ENCODE data around the gene SNTB2. TPM values are rescaled to one million over a fixed set of nuclear protein-coding genes. Genes with fewer than 3 reads are reported as not detected.
A peak's percentile ranks its signal among the peaks of the same experiment; 100 is the strongest.

SNTB2 gene
- total and polyA plus RNA-seq, 2 of the 13 experiments (the other 11 are each of a cell fraction or from before 2014, with no cell fraction given) = 11.5 to 19.2 TPM

GRCh38 chr16:69186642-69187445 lies at the start of gene SNTB2 (continued):
- TF ChIP-seq PLSCR1 (CRISPR knock-in tag; IDR thresholded peaks at IDR 0.05; ENCODE audit: borderline replicate concordance) (0 out of 2 replicates have a peak, but pooled peaks have one; percentile 50), ZNF230 (CRISPR knock-in tag; IDR thresholded peaks at IDR 0.05) (peak; percentile 82), KLF11 (CRISPR knock-in tag; IDR thresholded peaks at IDR 0.05) (peak; percentile 62; the same call in 1 of the 2 replicates), GATAD2A (CRISPR knock-in tag; IDR thresholded peaks at IDR 0.05) (peak; percentile 34; the same call in 1 of the 2 replicates), ZNF737 (CRISPR knock-in tag; IDR thresholded peaks at IDR 0.05; ENCODE audit: borderline replicate concordance) (no peak), ZNF652 (CRISPR knock-in tag; IDR thresholded peaks at IDR 0.05; ENCODE audit: borderline replicate concordance, low read depth) (peak; percentile 6; the same call in 1 of the 2 replicates), ZNF121 (CRISPR knock-in tag; IDR thresholded peaks at IDR 0.05) (0 out of 2 replicates have a peak, but pooled peaks have one; percentile 33), SP4 (CRISPR knock-in tag; IDR thresholded peaks at IDR 0.05) (peak; percentile 97), IKZF5 (CRISPR knock-in tag; IDR thresholded peaks at IDR 0.05) (peak; percentile 91), RFXAP (CRISPR knock-in tag; IDR thresholded peaks at IDR 0.05; ENCODE audit: borderline replicate concordance) (no peak; the same call in 1 of the 2 replicates), ZNF256 (CRISPR knock-in tag; conservative IDR thresholded peaks at IDR 0.05) (no peak; the same call in 1 of the 2 replicates), NFRKB (IDR thresholded peaks at IDR 0.05) (no peak), ETV5 (CRISPR knock-in tag; IDR thresholded peaks at IDR 0.05; ENCODE audit: borderline replicate concordance) (peak; percentile 96), ZNF124 (CRISPR knock-in tag; IDR thresholded peaks at IDR 0.05) (peak; percentile 71; the same call in 1 of the 2 replicates), ZNF329 (CRISPR knock-in tag; IDR thresholded peaks at IDR 0.05; ENCODE audit: low read depth) (peak; percentile 72; the same call in 1 of the 2 replicates), ZNF33A (CRISPR knock-in tag; IDR thresholded peaks at IDR 0.05; ENCODE audit: borderline replicate concordance) (no peak), THRA (CRISPR knock-in tag; IDR thresholded peaks at IDR 0.05; ENCODE audit: borderline replicate concordance) (peak; percentile 63; the same call in 1 of the 2 replicates), IRF1 (CRISPR knock-in tag; IDR thresholded peaks at IDR 0.05; ENCODE audit: low read depth) (no peak), ATF3 (CRISPR knock-in tag; IDR thresholded peaks at IDR 0.05) (peak; percentile 52; the same call in 1 of the 2 replicates), ZNF260 (CRISPR knock-in tag; IDR thresholded peaks at IDR 0.05; ENCODE audit: borderline replicate concordance, low read depth) (0 out of 2 replicates have a peak, but pooled peaks have one; percentile 65), SMYD3 (CRISPR knock-in tag; IDR thresholded peaks at IDR 0.05) (0 out of 2 replicates have a peak, but pooled peaks have one; percentile 45), ZNF333 (CRISPR knock-in tag; IDR thresholded peaks at IDR 0.05; ENCODE audit: borderline replicate concordance) (0 out of 2 replicates have a peak, but pooled peaks have one; percentile 66), HDAC6 (IDR thresholded peaks at IDR 0.05; ENCODE audit: low read depth, low read length) (no peak), JDP2 (CRISPR knock-in tag; IDR thresholded peaks at IDR 0.05; ENCODE audit: borderline replicate concordance) (no peak; the same call in 1 of the 2 replicates), MXI1 (IDR thresholded peaks at IDR 0.05; ENCODE audit: borderline replicate concordance, low read depth, low read length) (peak; percentile 90; the same call in 2 of the 3 replicates), NCOA2 (CRISPR knock-in tag; IDR thresholded peaks at IDR 0.05) (peak; percentile 65)
